Measurements from ENCODE around the gene RAB40B. TPM values are rescaled to one million over a fixed set of nuclear protein-coding genes. Genes with fewer than 3 reads are reported as not detected.

Gene RAB40B
- total and polyA plus RNA-seq, 8 donors, result 3.4 to 15.8 (median 6.5) TPM

GRCh38 chr17:82692268-82692667 lies 6.2 kb downstream of the RAB40B start:
- no peaks in the 10 kb centered on the region for H3K27me3 ChIP-seq
- ATAC-seq (no peak), FAIRE-seq (no peak), DNase-seq (peak in 1 of 6 donors; percentile 34)
- H3K27ac ChIP-seq, result no peak overlapping the region
- no peak overlapping the region for H3K4me3 ChIP-seq
- WGBS, 2 donors, result 85 to 95% methylated on average over 16 of the region's 16 CpGs
- H3K9me3 ChIP-seq, result no peaks in the 10 kb centered on the region
- no peaks in the 10 kb centered on the region for H3K36me3 ChIP-seq
- TF ChIP-seq CTCF (IDR thresholded peaks at IDR 0.05), result no peak
- H3K4me1 ChIP-seq, result peaks cover 0 to 6% (median 3%) of the 10 kb centered on the region in 3 donors
- intact Hi-C loops (cut with DNase I), result no loop called here

GRCh38 chr17:82691714-82692113 lies 6.8 kb downstream of the RAB40B start:
- TF ChIP-seq CTCF (IDR thresholded peaks at IDR 0.05), result no peak
- Histone ChIP-seq H3K36me3 (no peaks in the 10 kb centered on the region), H3K4me3 (no peak overlapping the region), H3K27ac (no peak overlapping the region), H3K4me1 (peaks cover 0 to 4% (median 0%) of the 10 kb centered on the region in 3 donors), H3K27me3 (no peaks in the 10 kb centered on the region), H3K9me3 (no peaks in the 10 kb centered on the region)
- ATAC-seq, result no peak
- intact Hi-C loops (cut with DNase I), result no loop called here
- DNase-seq, result peak in 1 of 6 donors; percentile 35
- WGBS, 2 donors, result 95 to 96% methylated on average over 14 of the region's 17 CpGs
- FAIRE-seq, result no peak

GRCh38 chr17:82690786-82691489 lies 7.6 kb downstream of the RAB40B start:
- H3K27me3 ChIP-seq, result no peaks in the 10 kb centered on the region
- H3K4me3 ChIP-seq, result no peak overlapping the region
- H3K9me3 ChIP-seq, result no peaks in the 10 kb centered on the region
- intact Hi-C loops (cut with DNase I), result no loop called here
- no peaks in the 10 kb centered on the region for H3K36me3 ChIP-seq
- DNase-seq, result peak in 1 of 6 donors; percentile 41
- FAIRE-seq, result no peak
- H3K4me1 ChIP-seq, result peaks cover 0 to 4% (median 0%) of the 10 kb centered on the region in 3 donors
- no peak overlapping the region for H3K27ac ChIP-seq
- ATAC-seq, result no peak
- TF ChIP-seq CTCF (IDR thresholded peaks at IDR 0.05), result no peak
- 85 to 90% methylated on average over 18 of the region's 18 CpGs for WGBS, 2 donors

- no peaks in the 10 kb centered on the region for H3K27me3 ChIP-seq
- H3K4me1 ChIP-seq, result peaks cover 3 to 4% (median 3%) of the 10 kb centered on the region in 3 donors
- ATAC-seq, result no peak
- intact Hi-C loops (cut with DNase I), result no loop called here
- H3K27ac ChIP-seq, result no peak overlapping the region
- peak in 1 of 6 donors; percentile 43 for DNase-seq
- no peak overlapping the region for H3K4me3 ChIP-seq
- FAIRE-seq, result no peak
- H3K36me3 ChIP-seq, result no peaks in the 10 kb centered on the region
- WGBS, 2 donors, result 90 to 92% methylated on average over 8 of the region's 8 CpGs
- H3K9me3 ChIP-seq, result no peaks in the 10 kb centered on the region
- TF ChIP-seq CTCF (IDR thresholded peaks at IDR 0.05), result no peak
These were observed 9.4 kb downstream of the RAB40B start for GRCh38 chr17:82689077-82689476.

- Histone ChIP-seq H3K9me3 (no peaks in the 10 kb centered on the region), H3K36me3 (no peaks in the 10 kb centered on the region), H3K4me1 (peaks cover 3 to 4% (median 3%) of the 10 kb centered on the region in 3 donors), H3K27ac (peak overlapping the region in 3 of 4 donors; percentile 10 to 72 (median 59)), H3K4me3 (no peak overlapping the region), H3K27me3 (no peaks in the 10 kb centered on the region)
- no peak for FAIRE-seq
- peak in 1 of 6 donors; percentile 11 for DNase-seq
- WGBS, 2 donors, result 84 to 96% methylated on average over 9 of the region's 9 CpGs
- TF ChIP-seq CTCF (IDR thresholded peaks at IDR 0.05), result no peak
- intact Hi-C loops (cut with DNase I), result no loop called here
- ATAC-seq, result no peak
These were observed 10.6 kb downstream of the RAB40B start for GRCh38 chr17:82687871-82688270.
